SK-N-SH (cell line): ENCODE measurements around the gene SPRED1.

Source experiments
- EZH2phosphoT487 ChIP-seq: fragments of 200-600 bp; sonication (generic); IDR thresholded peaks from 2 replicates; pipeline ENCODE4 v1.6.1; 2017; ENCODE audit warnings: low read depth, mixed run types, mild to moderate bottlenecking, antibody characterized with exemption, moderate library complexity, borderline replicate concordance
- FOXJ3 ChIP-seq: sonication (generic); formaldehyde crosslinking; IDR thresholded peaks from 2 replicates; pipeline ENCODE4 v1.5.1; 2020; ENCODE audit warnings: mild to moderate bottlenecking, missing genetic modification reagents
- MXI1 ChIP-seq: IDR thresholded peaks from 2 replicates; pipeline ENCODE4 v1.6.1; 2012; ENCODE audit warnings: mild to moderate bottlenecking, low read depth, low read length, improper control_type of control experiment
- POLR2AphosphoS5 ChIP-seq: IDR thresholded peaks from 2 replicates; pipeline ENCODE4 v1.6.1; 2012; ENCODE audit warnings: low read depth, low read length
- RAD21 ChIP-seq: IDR thresholded peaks from 2 replicates; pipeline ENCODE4 v1.6.1; 2012; ENCODE audit warnings: mild to moderate bottlenecking, low read length
- TEAD4 ChIP-seq: IDR thresholded peaks from 2 replicates; pipeline ENCODE4 v1.4.0; 2012; ENCODE audit warnings: mild to moderate bottlenecking, borderline replicate concordance; ENCODE audit not compliant: insufficient read depth
- TF ChIP-seq, protein P1 (sequence below): fragments of 200-600 bp; sonication (generic); IDR thresholded peaks from 2 replicates; pipeline ENCODE4 v1.6.1; 2017; ENCODE audit warnings: antibody characterized with exemption, mild to moderate bottlenecking, moderate library complexity

DNA sequence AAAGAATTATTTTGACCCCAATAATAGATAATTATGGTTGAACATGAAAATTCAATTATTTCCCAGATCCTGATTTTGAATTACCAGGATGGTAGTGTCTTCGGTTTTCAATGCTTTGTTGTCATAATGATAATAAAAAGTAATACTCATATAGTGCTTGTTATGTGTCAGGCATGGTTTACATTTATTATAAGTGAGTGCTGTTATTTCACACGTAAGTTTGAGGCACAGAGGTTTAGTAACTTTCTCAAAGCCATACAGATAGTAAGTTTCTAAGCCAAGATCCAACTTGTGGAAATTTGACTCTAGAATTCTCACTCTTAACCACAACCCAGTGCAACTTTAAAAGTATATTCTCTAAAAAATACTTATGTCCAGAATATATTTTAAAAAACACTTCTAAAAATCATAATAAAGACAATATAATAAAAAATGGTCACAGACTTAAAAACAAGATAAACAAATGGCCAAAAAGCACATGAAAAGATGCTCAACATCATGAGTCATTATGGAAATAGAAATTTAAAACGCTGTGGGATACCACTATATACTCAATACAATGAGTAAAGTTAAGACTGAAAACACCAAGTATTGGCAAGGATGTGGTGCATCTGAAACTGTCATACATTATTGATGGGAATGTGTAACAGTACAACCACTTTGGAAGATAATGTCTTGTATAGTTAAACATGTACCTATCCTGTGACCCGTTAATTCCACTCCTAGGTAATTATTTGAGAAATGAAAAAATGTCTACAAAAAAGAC lies 45.2 kb downstream of the SPRED1 start:
- TF ChIP-seq, protein P1, sequence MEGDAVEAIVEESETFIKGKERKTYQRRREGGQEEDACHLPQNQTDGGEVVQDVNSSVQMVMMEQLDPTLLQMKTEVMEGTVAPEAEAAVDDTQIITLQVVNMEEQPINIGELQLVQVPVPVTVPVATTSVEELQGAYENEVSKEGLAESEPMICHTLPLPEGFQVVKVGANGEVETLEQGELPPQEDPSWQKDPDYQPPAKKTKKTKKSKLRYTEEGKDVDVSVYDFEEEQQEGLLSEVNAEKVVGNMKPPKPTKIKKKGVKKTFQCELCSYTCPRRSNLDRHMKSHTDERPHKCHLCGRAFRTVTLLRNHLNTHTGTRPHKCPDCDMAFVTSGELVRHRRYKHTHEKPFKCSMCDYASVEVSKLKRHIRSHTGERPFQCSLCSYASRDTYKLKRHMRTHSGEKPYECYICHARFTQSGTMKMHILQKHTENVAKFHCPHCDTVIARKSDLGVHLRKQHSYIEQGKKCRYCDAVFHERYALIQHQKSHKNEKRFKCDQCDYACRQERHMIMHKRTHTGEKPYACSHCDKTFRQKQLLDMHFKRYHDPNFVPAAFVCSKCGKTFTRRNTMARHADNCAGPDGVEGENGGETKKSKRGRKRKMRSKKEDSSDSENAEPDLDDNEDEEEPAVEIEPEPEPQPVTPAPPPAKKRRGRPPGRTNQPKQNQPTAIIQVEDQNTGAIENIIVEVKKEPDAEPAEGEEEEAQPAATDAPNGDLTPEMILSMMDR = no peak
- no peak for TF ChIP-seq MXI1
- TF ChIP-seq FOXJ3 (CRISPR knock-in tag) = no peak
- TF ChIP-seq RAD21 = no peak
- no peak for TF ChIP-seq TEAD4
- no peak for TF ChIP-seq POLR2AphosphoS5
- no peak for TF ChIP-seq EZH2phosphoT487
